H1 (cell line): Measurements from ENCODE around the gene AGFG1. TPM values are rescaled to one million over a fixed set of nuclear protein-coding genes. Genes with fewer than 3 reads are reported as not detected.

Source experiments
- CTCF ChIA-PET: fragments of 300-600 bp; sonication (Branson Sonifier 250); formaldehyde crosslinking; loops from one replicate; lab custom pipeline; 2021; ENCODE audit not compliant: partially characterized antibody; lab: Charles Lee
- POLR2A ChIA-PET: fragments of 300-600 bp; sonication (Branson Sonifier 250); formaldehyde crosslinking; loops from one replicate; lab custom pipeline; 2021; ENCODE audit warnings: inconsistent platforms; ENCODE audit not compliant: partially characterized antibody; lab: Charles Lee
- DNase-seq, 2 experiments: peaks; one replicate each; pipeline versions ENCODE4 v3.0.0 to v3.0.0-alpha.2; 2010 to 2022; ENCODE audit warnings: low spot score in 2 of 2, low read depth in 1 of 2, mixed read lengths in 1 of 2
- FAIRE-seq: peaks from 2 replicates; lab custom pipeline; 2011; peaks lifted over from hg19 to GRCh38; lab: Jason Lieb, UNC
- H2AFZ ChIP-seq: 2 replicates; pipeline ENCODE4 v1.8.1; 2012; ENCODE audit warnings: low read length, inconsistent platforms
- H2AK5ac ChIP-seq: 2 replicates; pipeline ENCODE4 v1.6.1; 2013; ENCODE audit warnings: low read depth, low read length
- H2BK120ac ChIP-seq: replicated peaks from 2 replicates; pipeline ENCODE3; 2013; ENCODE audit warnings: low read depth, low read length, inconsistent platforms
- H2BK12ac ChIP-seq: 2 replicates; pipeline ENCODE4 v1.6.1; 2013; ENCODE audit warnings: low read depth, low read length
- H2BK15ac ChIP-seq: 2 replicates; pipeline ENCODE4 v1.6.1; 2013; ENCODE audit warnings: low read length
- H2BK20ac ChIP-seq: 2 replicates; pipeline ENCODE4 v1.6.1; 2013; ENCODE audit warnings: low read length
- H2BK5ac ChIP-seq: 2 replicates; pipeline ENCODE4 v1.6.1; 2013; ENCODE audit warnings: low read depth, low read length
- H3K14ac ChIP-seq: 2 replicates; pipeline ENCODE4 v1.6.1; 2013; ENCODE audit warnings: inconsistent platforms; ENCODE audit not compliant: insufficient read length
- H3K18ac ChIP-seq: 2 replicates; pipeline ENCODE4 v1.6.1; 2013; ENCODE audit warnings: low read length; ENCODE audit errors: extremely low read depth
- H3K23ac ChIP-seq: 2 replicates; pipeline ENCODE4 v1.6.1; 2013; ENCODE audit warnings: inconsistent platforms; ENCODE audit not compliant: insufficient read length
- H3K23me2 ChIP-seq: 2 replicates; pipeline ENCODE4 v1.6.1; 2013; ENCODE audit warnings: low read depth, low read length
- H3K27ac ChIP-seq: 2 replicates; pipeline ENCODE4 v1.6.1; 2011; ENCODE audit warnings: low read depth, low read length, inconsistent platforms
- H3K27me3 ChIP-seq, 4 experiments: replicated peaks in 1 of 4; 1 replicate in 1 of 4; 2 replicates in 3 of 4; pipeline versions ENCODE4 v1.6.1 to v1.8.1; 2011 to 2013; ENCODE audit warnings: low read length in 3 of 4, mild to moderate bottlenecking in 3 of 4, inconsistent platforms in 2 of 4, mixed read lengths in 2 of 4, moderate library complexity in 1 of 4; ENCODE audit not compliant: control insufficient read depth in 3 of 4, insufficient read depth in 3 of 4; ENCODE audit errors: extremely low read depth in 1 of 4
- H3K36me3 ChIP-seq, 4 experiments: 2 replicates each; pipeline versions ENCODE4 v1.6.1 to v1.8.1; 2011 to 2013; ENCODE audit warnings: mild to moderate bottlenecking in 4 of 4, low read length in 3 of 4, moderate library complexity in 2 of 4, control low read depth in 1 of 4, inconsistent platforms in 1 of 4; ENCODE audit not compliant: insufficient read depth in 4 of 4, control insufficient read depth in 2 of 4
- H3K4ac ChIP-seq: replicated peaks from 2 replicates; pipeline ENCODE3; 2013; ENCODE audit warnings: low read length, low read depth, mixed read lengths, inconsistent platforms; ENCODE audit not compliant: insufficient read length
- H3K4me1 ChIP-seq, 4 experiments: replicated peaks in 1 of 4; 1 replicate in 1 of 4; 2 replicates in 3 of 4; pipeline versions ENCODE4 v1.6.1 to v1.8.1; 2011 to 2013; ENCODE audit warnings: low read length in 3 of 4, inconsistent platforms in 2 of 4, mixed read lengths in 1 of 4; ENCODE audit not compliant: insufficient read depth in 4 of 4, control insufficient read depth in 3 of 4
- H3K4me2 ChIP-seq, 2 experiments: 2 replicates each; pipeline versions ENCODE4 v1.6.1 to v1.8.1; 2011 to 2013; ENCODE audit warnings: low read depth in 2 of 2, low read length in 2 of 2, control low read depth in 1 of 2, inconsistent platforms in 1 of 2, mild to moderate bottlenecking in 1 of 2; ENCODE audit not compliant: insufficient read depth in 1 of 2
- H3K4me3 ChIP-seq, 4 experiments: fragments of 200-600, 300-600 bp in 1 of 4; sonication (generic), shearing (Covaris generic), sonication (Bioruptor Twin) in 1 of 4; 2 replicates each; pipeline versions ENCODE4 v1.5.1 to v1.8.1; 2011 to 2016; ENCODE audit warnings: low read length in 4 of 4, low read depth in 3 of 4, control low read depth in 2 of 4, inconsistent platforms in 2 of 4, mild to moderate bottlenecking in 2 of 4, mixed read lengths in 1 of 4, moderate library complexity in 1 of 4; ENCODE audit not compliant: insufficient read depth in 2 of 4; ENCODE audit errors: extremely low read depth in 1 of 4
- H3K56ac ChIP-seq: replicated peaks from 2 replicates; pipeline ENCODE3; 2013; ENCODE audit warnings: low read depth, mild to moderate bottlenecking, mixed read lengths, low read length, inconsistent platforms; ENCODE audit not compliant: insufficient read length
- H3K79me1 ChIP-seq: 2 replicates; pipeline ENCODE4 v1.6.1; 2013; ENCODE audit warnings: low read depth, low read length, control low read depth
- H3K79me2 ChIP-seq, 2 experiments: 2 replicates each; pipeline versions ENCODE4 v1.6.1 to v1.8.1; 2012 to 2013; ENCODE audit warnings: low read length in 2 of 2, mild to moderate bottlenecking in 2 of 2, inconsistent platforms in 1 of 2; ENCODE audit not compliant: insufficient read depth in 2 of 2, control insufficient read depth in 1 of 2
- H3K9ac ChIP-seq, 4 experiments: replicated peaks in 1 of 4; 1 replicate in 1 of 4; 2 replicates in 3 of 4; pipeline versions ENCODE4 v1.6.1 to v1.8.1; 2011 to 2013; ENCODE audit warnings: low read depth in 3 of 4, low read length in 3 of 4, control low read depth in 2 of 4, mild to moderate bottlenecking in 2 of 4, moderate library complexity in 2 of 4, inconsistent platforms in 1 of 4; ENCODE audit errors: extremely low read depth in 1 of 4
- H3K9me3 ChIP-seq, 2 experiments: 2 replicates each; pipeline versions ENCODE4 v1.6.1 to v1.8.1; 2012 to 2013; ENCODE audit warnings: mild to moderate bottlenecking in 2 of 2, moderate library complexity in 2 of 2, control low read depth in 1 of 2, inconsistent platforms in 1 of 2, low read depth in 1 of 2, low read length in 1 of 2, mixed read lengths in 1 of 2; ENCODE audit not compliant: insufficient read depth in 2 of 2
- H4K20me1 ChIP-seq, 2 experiments: replicated peaks in 1 of 2; 2 replicates each; pipeline versions ENCODE3 to v1.8.1; 2011 to 2013; ENCODE audit warnings: inconsistent platforms in 2 of 2, low read length in 2 of 2, mild to moderate bottlenecking in 1 of 2; ENCODE audit not compliant: insufficient read depth in 2 of 2, control insufficient read depth in 1 of 2
- H4K5ac ChIP-seq: 2 replicates; pipeline ENCODE4 v1.6.1; 2013; ENCODE audit warnings: low read length, low read depth, mixed read lengths, inconsistent platforms; ENCODE audit not compliant: insufficient read length
- H4K8ac ChIP-seq: 2 replicates; pipeline ENCODE4 v1.8.0; 2013; ENCODE audit warnings: mild to moderate bottlenecking, moderate library complexity, low read length, inconsistent platforms; ENCODE audit not compliant: insufficient read depth; ENCODE audit errors: extremely low read depth
- H4K91ac ChIP-seq: replicated peaks from 2 replicates; pipeline ENCODE3; 2013; ENCODE audit warnings: low read length, mixed read lengths, inconsistent platforms; ENCODE audit not compliant: insufficient read length
- ASH2L ChIP-seq: fragments of 200-600, 300-600 bp; sonication (generic); IDR thresholded peaks from one replicate; pipeline ENCODE4 v1.7.1; 2017; ENCODE audit warnings: low read length
- BACH1 ChIP-seq: IDR thresholded peaks from 2 replicates; pipeline ENCODE4 v1.6.1; 2012; ENCODE audit warnings: low read length, improper control_type of control experiment
- CHD1 ChIP-seq: IDR thresholded peaks from 2 replicates; pipeline ENCODE4 v1.6.1; 2012; ENCODE audit warnings: low read depth, low read length, improper control_type of control experiment
- HDAC2 ChIP-seq, 2 experiments: fragments of 300-600 bp in 1 of 2; sonication (generic) in 1 of 2; IDR thresholded peaks; 2 replicates each; pipeline ENCODE4 v1.6.1; 2011 to 2012; ENCODE audit warnings: low read depth in 2 of 2, low read length in 2 of 2, mild to moderate bottlenecking in 2 of 2, moderate library complexity in 2 of 2, borderline replicate concordance in 1 of 2, inconsistent platforms in 1 of 2
- HDAC6 ChIP-seq: IDR thresholded peaks from one replicate; pipeline ENCODE4 v1.7.1; 2012; ENCODE audit warnings: low read depth, mild to moderate bottlenecking, inconsistent platforms, low read length, moderate library complexity
- JUN ChIP-seq: IDR thresholded peaks from 2 replicates; pipeline ENCODE4 v1.6.1; 2011; ENCODE audit warnings: low read depth, mild to moderate bottlenecking, improper control_type of control experiment, low read length
- JUND ChIP-seq: IDR thresholded peaks from 2 replicates; pipeline ENCODE4 v1.6.1; 2011; ENCODE audit warnings: mild to moderate bottlenecking, improper control_type of control experiment, low read length
- POLR2AphosphoS5 ChIP-seq: IDR thresholded peaks from 2 replicates; pipeline ENCODE4 v1.6.1; 2011; ENCODE audit warnings: low read depth, low read length
- POU5F1 ChIP-seq: IDR thresholded peaks from 2 replicates; pipeline ENCODE4 v1.6.1; 2011; ENCODE audit warnings: low read depth, mild to moderate bottlenecking, low read length, moderate library complexity
- SIRT6 ChIP-seq: IDR thresholded peaks from one replicate; pipeline ENCODE4 v1.7.1; 2012; ENCODE audit warnings: low read length, inconsistent platforms
- SIX5 ChIP-seq: IDR thresholded peaks from 2 replicates; pipeline ENCODE4 v1.6.1; 2011; ENCODE audit warnings: mild to moderate bottlenecking, low read depth, low read length
- TAF7 ChIP-seq: optimal IDR thresholded peaks from 2 replicates; pipeline ENCODE3; 2011; ENCODE audit warnings: low read depth, mild to moderate bottlenecking, inconsistent platforms, low read length, moderate library complexity, borderline replicate concordance
- YY1 ChIP-seq: IDR thresholded peaks from 2 replicates; pipeline ENCODE4 v1.6.1; 2011; ENCODE audit warnings: low read depth, mild to moderate bottlenecking, low read length
- WGBS, 2 experiments: shearing (Covaris generic) in 1 of 2; methylation state at CpG; one replicate each; pipeline versions ENCODE4 v1.1.6 to v1.1.7; 2013 to 2015; ENCODE audit warnings: low lambda C conversion rate in 2 of 2, mixed read lengths in 2 of 2, inconsistent platforms in 1 of 2, low coverage in 1 of 2, missing lambda C conversion rate in 1 of 2; ENCODE audit not compliant: insufficient replicate concordance in 2 of 2, insufficient coverage in 1 of 2, insufficient read length in 1 of 2; ENCODE audit errors: extremely low coverage in 1 of 2, missing lambda C conversion rate in 1 of 2; 5-methylcytosine and 5-hydroxymethylcytosine counted together
- polyA plus RNA-seq, 7 experiments: library from polyadenylated mRNA; depleted of rRNA in 3 of 7; stranded (reverse) in 5 of 7; unstranded in 2 of 7; fragments of >200 nt in 5 of 7; fragments of 200-250 nt in 2 of 7; gene quantifications; 1 replicate in 5 of 7; 2 replicates in 1 of 7; 4 replicates in 1 of 7; pipeline versions ENCODE4 v1.2.1 to v1.2.3, GENCODE V29; 2011 to 2013; ENCODE audit warnings: missing spikeins in 2 of 7, mixed read lengths in 2 of 7
- total RNA-seq: library from RNA; stranded (reverse); fragmentation: NEBNext Ultra II Directional; extraction: Animal tissue kit (Norgen Biotek cat#: 25700); gene quantifications from 2 replicates; pipeline ENCODE4 v1.2.1, GENCODE V29; 2021

Gene AGFG1
- total and polyA plus RNA-seq, 2 of the 8 experiments (the other 6 are each of a cell fraction or from before 2014, with no cell fraction given): 102 to 147 TPM

GRCh38 chr2:227450926-227451654 is 20.9 kb upstream of the AGFG1 start:
- Histone ChIP-seq H3K79me1 (no peaks in the 10 kb centered on the region), H2AFZ (no peak overlapping the region), H2BK5ac (no peak overlapping the region), H3K14ac (no peak overlapping the region), H3K27me3 (no peaks in the 10 kb centered on the region), H3K79me2 (no peaks in the 10 kb centered on the region), H2BK120ac (no peak overlapping the region), H2BK12ac (no peak overlapping the region), H3K23ac (no peak overlapping the region), H3K4me2 (no peak overlapping the region), H3K4ac (no peak overlapping the region), H3K4me1 (peaks cover 0 to 3% (median 0%) of the 10 kb centered on the region in 4 experiments; a peak in 3 of 7 replicates), H2BK15ac (no peak overlapping the region), H4K5ac (no peak overlapping the region), H3K9me3 (no peaks in the 10 kb centered on the region)
- 93% methylated on average over 5 of the region's 5 CpGs; no CpG with 5 or more reads in 1 of the 2 experiments for WGBS, 2 experiments
- FAIRE-seq: no peak
- CTCF ChIA-PET: no interaction called here
- POLR2A ChIA-PET: interaction anchor here (1.0 kb wide), 1 partner anchor 13 kb away, joined by 3 read pairs; no protein-coding TSS in a partner anchor
- TF ChIP-seq ASH2L (no peak), TAF7 (no peak), YY1 (no peak), POLR2AphosphoS5 (no peak), HDAC6 (no peak), POU5F1 (no peak), CHD1 (no peak), BACH1 (no peak), SIX5 (no peak), SIRT6 (no peak), HDAC2 (IDR thresholded peaks at IDR 0.05; ENCODE audit: borderline replicate concordance in 1 of 2, low read depth in 2 of 2, low read length in 2 of 2) (no peak), JUND (no peak), JUN (no peak)
- TF ChIP-seq, all 59 proteins: peak for 0
- no peaks in the 10 kb centered on the region for H4K20me1 ChIP-seq
- H4K91ac ChIP-seq: no peak overlapping the region
- H3K36me3 ChIP-seq: no peaks in the 10 kb centered on the region
- H3K27ac ChIP-seq: no peak overlapping the region
- H4K8ac ChIP-seq: no peak overlapping the region
- DNase-seq: no peak
- H3K4me3 ChIP-seq: no peak overlapping the region
- H3K23me2 ChIP-seq: no peaks in the 10 kb centered on the region
- no peak overlapping the region for H2BK20ac ChIP-seq
- no peak overlapping the region for H3K18ac ChIP-seq
- H2AK5ac ChIP-seq: no peak overlapping the region
- no peak overlapping the region for H3K9ac ChIP-seq
- H3K56ac ChIP-seq: no peak overlapping the region
